HUDEP-2 (cell line): ENCODE data around the gene SERINC5.
"Not testable (repeated sequence)": the region's sequence is repeated elsewhere in the genome, so short reads cannot be mapped to it uniquely, and the experiment has no call there.

ENCODE experiments used
- DNase-seq, 76 experiments: peaks; one replicate each; lab custom pipeline; 2025; ENCODE audit not compliant: unreplicated experiment in 76 of 76; lab: John Stamatoyannopoulos, UW

The SERINC5 gene

DNA sequence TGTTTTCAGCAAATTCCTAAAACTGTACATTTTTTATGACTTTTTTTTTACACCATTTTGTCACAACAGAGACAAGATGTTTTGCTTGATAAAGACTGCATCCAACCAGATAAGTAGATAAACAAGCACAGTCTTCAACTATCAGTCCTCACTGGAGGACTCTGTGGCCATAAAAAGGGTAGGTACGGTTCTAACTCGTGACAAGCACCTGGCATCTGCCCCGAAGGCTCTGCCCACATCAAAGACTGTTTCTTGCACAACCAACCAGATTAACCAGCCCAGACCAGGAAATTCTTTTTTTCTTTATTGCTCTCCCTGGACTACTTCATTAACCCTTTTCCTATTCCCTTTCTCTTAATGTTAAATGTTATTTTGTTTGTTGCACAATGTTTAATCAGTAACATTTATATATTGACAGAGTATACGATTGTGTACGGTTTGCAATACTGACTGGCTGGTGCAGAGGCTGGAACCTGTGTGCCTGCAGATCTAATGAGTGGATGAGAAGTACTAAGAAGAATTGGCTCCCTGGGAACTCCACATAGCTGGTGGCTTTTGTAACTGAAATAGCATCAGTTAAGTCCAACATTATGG is 74.1 kb downstream of the SERINC5 start:
- DNase-seq, result peak in 73 of 76 experiments; percentile 15 to 94 (median 73)

- no peak for DNase-seq
These were observed 78.6 kb downstream of the SERINC5 start for GRCh38 chr5:80177236-80177635.

DNA sequence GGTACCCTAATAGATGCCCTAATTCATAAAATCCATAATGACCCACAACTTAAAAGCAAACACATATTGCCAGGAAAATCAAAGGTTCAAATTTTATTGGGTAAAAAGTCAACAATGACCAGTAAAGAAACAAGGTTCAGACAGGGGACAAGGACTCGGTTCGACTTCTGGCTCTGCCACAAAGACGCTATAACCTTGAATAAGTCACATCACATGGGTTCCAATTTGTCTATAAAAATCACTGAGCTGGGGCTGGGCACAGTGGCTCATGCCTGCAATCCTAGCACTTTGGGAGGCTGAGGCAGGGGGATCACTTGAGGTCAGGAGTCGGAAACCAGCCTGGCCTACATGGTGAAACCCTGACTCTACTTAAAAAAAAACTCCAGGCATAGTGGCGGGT is 80.5 kb downstream of the SERINC5 start:
- no peak for DNase-seq

- no peak for DNase-seq
These were observed 81.1 kb downstream of the SERINC5 start for GRCh38 chr5:80174790-80175189.

DNA sequence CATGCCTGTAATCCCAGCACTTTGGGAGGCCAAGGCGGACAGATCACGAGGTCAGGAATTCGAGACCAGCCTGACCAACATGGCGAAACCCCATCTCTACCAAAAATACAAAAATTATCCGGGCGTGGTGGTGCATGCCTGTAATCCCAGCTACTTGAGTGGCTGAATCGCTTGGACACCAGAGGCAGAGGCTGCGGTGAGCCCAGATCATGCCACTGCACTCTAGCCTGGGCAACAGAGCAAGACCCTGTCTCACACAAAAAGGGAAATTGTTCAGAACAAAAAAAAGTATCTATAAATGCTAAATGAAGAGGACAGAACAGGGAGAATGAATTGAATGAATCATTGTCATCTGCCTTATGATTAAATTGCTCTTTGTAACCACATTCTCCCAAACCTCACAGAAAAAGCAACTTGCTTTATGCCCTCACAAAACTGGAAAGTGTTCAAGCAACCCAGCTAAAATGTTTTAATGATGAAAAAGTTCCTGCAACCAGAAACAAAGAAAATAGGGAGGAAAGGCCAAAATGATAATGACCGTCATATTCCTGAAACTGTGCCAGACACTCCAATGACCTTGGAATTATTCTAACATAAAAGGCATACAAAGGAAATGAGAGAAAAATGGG is 83.7 kb downstream of the SERINC5 start:
- DNase-seq, result no peak

DNA sequence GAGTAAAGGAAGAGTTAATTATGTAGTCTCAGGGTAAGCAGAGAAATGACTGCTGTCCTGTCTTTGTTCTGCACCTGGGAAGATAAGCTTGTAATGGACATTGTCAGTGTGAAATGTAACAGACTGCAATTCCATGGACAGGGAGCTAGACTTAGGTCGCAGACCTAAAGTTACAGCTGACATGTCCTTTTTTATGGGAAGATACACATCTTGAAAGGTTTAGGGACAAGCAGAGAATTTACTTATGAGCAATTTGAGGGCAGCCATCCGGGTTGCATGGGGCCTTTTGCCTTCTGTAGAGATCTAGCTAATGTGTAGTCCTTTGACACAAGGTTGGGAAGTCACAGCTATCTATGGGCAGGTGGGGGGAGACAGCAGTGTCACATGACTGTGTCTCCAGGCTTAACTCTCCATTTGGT is 85.7 kb downstream of the SERINC5 start:
- no peak for DNase-seq

DNA sequence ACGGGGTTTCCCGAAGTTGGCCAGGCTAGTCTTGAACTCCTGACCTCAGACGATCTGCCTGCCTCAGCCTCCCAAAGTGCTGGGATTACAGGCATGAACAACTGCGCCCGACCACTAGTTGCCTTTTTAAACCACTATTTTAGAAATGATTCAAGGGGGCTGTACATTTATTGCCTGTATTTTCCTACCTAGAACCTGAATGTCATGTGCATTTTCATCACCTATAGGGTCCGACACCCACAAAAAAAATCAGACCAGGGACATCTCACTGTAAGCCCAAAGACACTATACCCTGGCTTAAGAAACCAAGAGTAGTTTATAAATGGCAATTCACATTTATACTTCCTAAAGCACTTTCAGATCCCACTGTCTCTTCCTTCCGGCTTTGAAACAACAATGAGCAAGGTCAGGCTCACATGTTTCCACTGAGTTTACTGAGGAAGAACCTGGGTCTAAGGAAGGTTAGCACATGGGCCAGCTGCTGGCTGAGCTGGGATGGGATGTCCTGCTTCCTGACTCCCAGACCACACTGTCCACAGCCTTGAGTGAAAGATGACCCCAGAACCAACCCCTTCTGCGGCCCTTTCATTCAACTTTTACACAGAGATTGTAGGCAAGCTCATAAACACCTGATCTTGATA is 87.3 kb downstream of the SERINC5 start:
- DNase-seq, result no peak

DNA sequence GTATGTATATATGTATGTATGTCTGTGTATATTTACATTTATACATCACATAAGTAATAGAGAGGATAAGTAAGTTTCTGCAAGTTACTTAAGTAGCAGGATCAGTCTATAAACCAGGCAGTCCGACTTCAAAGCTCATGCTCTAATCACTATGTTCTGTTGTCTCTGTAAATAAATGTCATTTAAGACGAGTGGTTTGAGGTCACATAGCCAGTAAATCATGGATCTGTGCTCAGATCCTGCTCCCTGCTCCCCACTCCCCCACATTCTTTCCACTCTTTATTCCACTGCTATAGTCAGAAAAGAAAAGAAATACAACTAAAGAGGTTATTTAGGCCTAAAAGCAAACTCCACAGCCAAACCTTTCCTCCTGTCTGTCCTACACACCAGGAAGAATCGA is 90.4 kb downstream of the SERINC5 start:
- no peak for DNase-seq

GRCh38 chr5:80161165-80161564 is 94.7 kb downstream of the SERINC5 start:
- DNase-seq, result no peak

- DNase-seq, result no peak
These were observed 95.6 kb downstream of the SERINC5 start for GRCh38 chr5:80160242-80160641.

DNA sequence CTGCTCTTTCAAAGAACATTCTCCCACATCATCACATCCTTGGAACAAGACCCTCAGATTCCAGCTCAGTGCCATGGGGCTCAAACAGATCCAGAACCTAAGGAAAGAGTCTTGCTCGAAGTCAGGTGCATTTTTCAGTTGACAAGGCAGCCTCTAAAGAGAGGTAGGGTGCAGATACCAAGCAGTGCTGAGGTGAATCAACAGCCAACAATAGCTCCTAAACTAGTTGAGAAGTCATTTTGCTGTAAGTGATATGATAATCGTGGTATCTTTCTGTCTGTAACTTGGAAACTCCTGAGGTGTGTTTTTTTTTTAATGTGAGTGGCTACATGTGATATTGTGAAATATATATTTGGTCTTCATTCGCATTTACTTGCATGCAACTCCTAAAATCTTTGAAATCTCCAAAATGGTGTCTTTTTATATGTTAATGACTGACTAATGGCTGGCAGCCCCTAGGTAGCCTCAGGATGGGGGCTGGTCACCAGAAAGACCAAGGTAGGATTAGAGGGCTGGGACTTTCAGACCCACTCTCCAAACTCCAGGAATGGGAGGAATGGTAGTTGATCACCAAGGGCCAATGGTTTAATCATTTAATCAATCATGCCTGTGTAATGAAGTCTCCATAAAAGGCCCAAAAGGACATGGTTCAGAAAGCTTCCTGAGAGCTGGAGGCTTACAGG is 96.6 kb downstream of the SERINC5 start:
- DNase-seq, result no peak

DNA sequence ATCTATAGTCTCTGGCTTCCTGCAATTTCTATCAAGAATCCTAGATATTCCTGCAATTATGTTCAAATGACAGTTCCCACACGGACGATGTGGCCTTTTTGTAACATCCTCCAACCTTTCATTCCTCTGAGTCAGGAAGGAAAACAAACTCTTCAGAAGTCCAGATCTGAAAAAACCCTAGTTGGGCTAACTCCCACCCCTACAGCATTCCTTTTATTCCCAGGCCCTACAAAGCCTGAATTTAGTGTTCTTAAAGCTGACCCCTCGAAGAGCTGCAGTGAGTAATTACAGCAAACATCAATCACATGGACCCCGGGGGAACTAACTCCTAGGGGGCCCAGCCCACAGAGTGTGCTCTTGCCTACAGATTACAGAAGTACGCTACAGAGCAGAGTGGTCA is 99.7 kb downstream of the SERINC5 start:
- no peak for DNase-seq

DNA sequence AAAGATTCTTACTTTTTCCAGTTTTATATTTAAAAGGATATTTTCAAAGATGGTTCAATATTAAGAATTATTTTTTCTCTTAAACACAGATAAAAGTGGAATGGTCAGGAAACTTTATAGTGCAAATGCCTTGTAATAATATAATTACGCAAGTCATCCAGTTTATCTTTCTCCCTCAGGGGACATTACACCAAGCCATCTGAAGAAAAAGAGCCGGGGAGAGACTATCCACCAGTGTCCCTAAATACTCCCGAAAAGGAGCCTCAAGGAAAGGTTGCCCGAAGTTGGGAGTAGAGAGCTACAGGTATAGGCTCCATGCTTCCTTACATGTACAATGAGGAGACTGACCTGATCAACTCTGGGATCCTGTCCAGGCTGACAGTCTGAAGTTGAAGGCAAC is 101.1 kb downstream of the SERINC5 start:
- DNase-seq, result no peak

DNA sequence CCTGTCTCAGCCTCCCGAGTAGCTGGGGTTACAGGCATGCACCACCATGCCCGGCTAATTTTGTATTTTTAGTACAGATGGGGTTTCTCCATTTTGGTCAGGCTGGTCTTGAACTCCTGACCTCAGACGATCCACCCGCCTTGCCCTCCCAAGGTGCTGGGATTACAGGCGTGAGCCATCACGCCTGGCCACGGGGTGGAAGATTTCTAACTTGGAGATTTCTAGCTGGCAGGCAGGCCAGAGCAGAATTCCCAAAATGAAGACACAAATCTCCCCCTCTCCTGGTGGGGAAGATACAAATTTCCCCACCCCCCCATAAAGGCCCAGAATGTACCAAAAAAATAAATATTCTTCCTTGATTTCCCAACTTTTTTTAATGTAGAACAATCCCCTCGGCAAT is 101.6 kb downstream of the SERINC5 start:
- DNase-seq, result not testable (repeated sequence)

GRCh38 chr5:80153586-80154126 is 102.2 kb downstream of the SERINC5 start:
- DNase-seq, result no peak

GRCh38 chr5:80152778-80153177 is 103.1 kb downstream of the SERINC5 start:
- no peak for DNase-seq

DNA sequence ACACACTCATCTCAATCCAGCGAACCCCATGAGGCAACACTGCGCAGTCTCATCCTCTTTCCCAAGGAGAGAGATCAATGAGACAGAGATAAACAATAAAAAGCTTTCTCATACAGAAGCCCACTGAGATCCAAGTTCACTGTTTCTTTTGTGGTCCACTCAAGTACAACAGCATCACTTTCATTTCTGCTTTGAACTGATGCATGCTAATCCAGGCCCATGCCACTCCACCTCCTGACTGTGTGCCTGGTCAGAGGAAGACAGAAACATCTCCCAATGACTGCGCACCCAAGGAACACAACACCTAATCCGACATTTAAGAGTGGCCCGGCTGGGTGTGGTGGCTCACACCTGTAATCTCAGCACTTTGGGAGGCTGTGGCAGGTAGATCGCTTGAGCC is 104.0 kb downstream of the SERINC5 start:
- DNase-seq, result no peak

- no peak for DNase-seq
These were observed 105.1 kb downstream of the SERINC5 start for GRCh38 chr5:80150731-80151130.

DNA sequence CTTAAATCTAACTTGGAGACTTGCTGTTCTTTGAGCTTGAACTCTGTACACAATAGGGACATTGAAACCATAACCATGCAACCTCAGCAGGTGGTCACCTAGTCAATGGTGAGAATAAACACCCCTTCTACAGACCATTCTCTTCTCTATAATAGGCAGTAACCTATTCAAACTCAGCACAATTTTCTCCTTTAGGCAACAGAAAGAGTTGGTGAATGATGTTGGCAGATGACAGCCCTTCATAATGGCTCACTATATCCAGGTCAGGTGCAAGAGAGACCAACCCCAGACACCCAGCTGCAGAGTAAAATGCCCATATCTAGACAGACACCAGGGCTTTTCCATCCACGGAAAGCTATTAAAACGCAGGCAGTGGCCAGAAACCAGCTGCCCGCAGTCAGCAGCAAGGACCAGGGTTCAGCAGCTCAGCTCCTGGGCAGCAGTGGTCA is 106.7 kb downstream of the SERINC5 start:
- no peak for DNase-seq

- DNase-seq, result no peak
These were observed 108.6 kb downstream of the SERINC5 start for GRCh38 chr5:80147119-80147815.

DNA sequence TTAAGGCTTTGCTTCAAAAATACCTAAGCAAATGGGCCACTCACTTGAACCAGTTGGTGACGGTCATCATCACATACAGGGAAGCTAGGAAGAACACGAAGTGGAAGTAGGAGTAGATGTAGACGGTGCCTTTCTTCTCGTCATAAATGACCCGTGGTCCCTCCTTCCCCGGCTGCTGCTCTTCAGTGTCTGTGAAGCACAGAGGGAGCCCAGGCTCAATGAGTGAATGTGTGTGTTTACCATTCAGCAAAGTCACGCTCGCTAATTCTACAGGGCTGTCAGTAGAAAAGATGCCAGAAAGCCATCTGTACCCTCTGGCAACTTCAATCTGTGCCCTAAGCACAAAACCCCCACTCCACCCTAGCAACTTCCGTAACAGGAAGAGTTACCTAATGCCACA is 109.8 kb downstream of the SERINC5 start:
- no peak for DNase-seq
